ENCODE results near the gene OR56A3.

The OR56A3 gene

DNA sequence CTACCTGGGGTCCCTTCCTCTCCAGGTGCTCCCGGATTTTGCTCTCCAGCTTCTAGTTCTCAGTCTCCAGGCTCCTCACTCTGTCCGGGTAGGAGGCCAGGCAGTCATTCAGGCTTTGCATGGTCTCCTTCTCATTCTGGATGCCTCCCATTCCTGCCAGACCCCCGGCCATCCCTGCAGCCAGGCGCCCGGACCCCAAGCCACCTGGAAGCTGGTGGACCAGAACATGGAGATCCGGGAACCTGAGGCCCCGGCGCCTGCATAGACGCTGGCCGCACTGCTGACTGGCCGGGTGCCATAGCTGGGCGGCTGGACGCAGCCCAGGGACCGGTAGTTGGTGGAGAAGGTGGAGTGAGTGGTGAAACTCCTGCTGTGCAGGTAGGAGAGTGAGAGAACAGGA is 52.7 kb downstream of the OR56A3 start:
- Histone ChIP-seq H3K36me3 (ENCODE audit: control insufficient read depth, insufficient read depth, low read length) (no peaks in the 10 kb centered on the region), H3K4me3 (replicated peaks; ENCODE audit: low read depth, low read length) (no peak overlapping the region), H3K27me3 (replicated peaks; ENCODE audit: control insufficient read depth, insufficient read depth, low read length) (no peaks in the 10 kb centered on the region; the same call in 1 of the 2 replicates)
- DNase-seq (ENCODE audit: extremely low read depth, insufficient read length), result no peak
- TF ChIP-seq, protein P1, sequence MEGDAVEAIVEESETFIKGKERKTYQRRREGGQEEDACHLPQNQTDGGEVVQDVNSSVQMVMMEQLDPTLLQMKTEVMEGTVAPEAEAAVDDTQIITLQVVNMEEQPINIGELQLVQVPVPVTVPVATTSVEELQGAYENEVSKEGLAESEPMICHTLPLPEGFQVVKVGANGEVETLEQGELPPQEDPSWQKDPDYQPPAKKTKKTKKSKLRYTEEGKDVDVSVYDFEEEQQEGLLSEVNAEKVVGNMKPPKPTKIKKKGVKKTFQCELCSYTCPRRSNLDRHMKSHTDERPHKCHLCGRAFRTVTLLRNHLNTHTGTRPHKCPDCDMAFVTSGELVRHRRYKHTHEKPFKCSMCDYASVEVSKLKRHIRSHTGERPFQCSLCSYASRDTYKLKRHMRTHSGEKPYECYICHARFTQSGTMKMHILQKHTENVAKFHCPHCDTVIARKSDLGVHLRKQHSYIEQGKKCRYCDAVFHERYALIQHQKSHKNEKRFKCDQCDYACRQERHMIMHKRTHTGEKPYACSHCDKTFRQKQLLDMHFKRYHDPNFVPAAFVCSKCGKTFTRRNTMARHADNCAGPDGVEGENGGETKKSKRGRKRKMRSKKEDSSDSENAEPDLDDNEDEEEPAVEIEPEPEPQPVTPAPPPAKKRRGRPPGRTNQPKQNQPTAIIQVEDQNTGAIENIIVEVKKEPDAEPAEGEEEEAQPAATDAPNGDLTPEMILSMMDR (IDR thresholded peaks at IDR 0.05; ENCODE audit: insufficient read depth, low read length, poor library complexity, severe bottlenecking), result no peak

Data from GM06990 (cell line).